ENCODE measurements around the gene SSTR4.

DNA sequence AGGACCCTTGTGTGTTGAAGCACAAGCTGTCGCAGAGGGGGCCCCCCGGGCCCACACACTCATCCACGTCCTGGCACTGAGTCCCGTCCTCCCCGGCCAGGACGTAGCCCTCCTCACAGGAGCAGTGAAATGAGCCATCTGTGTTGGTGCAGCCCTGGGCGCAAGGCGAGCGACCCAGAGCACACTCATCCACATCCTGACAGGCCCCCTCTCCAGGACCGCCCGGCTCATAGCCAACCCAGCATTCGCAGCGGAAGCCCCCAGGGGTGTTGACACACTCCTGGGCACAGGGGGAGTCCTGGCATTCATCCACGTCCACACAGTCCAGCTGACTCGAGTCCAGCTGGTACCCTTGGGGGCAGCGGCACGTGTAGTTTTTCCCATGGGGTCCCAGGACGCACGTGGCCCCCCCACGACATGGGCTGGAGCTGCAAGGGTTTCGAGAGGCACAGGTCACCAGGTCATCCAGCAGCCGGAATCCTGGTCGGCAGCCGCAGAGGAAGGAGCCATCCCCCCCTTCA is 49.8 kb downstream of the SSTR4 start:
- TF ChIP-seq, protein P1, sequence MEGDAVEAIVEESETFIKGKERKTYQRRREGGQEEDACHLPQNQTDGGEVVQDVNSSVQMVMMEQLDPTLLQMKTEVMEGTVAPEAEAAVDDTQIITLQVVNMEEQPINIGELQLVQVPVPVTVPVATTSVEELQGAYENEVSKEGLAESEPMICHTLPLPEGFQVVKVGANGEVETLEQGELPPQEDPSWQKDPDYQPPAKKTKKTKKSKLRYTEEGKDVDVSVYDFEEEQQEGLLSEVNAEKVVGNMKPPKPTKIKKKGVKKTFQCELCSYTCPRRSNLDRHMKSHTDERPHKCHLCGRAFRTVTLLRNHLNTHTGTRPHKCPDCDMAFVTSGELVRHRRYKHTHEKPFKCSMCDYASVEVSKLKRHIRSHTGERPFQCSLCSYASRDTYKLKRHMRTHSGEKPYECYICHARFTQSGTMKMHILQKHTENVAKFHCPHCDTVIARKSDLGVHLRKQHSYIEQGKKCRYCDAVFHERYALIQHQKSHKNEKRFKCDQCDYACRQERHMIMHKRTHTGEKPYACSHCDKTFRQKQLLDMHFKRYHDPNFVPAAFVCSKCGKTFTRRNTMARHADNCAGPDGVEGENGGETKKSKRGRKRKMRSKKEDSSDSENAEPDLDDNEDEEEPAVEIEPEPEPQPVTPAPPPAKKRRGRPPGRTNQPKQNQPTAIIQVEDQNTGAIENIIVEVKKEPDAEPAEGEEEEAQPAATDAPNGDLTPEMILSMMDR (conservative IDR thresholded peaks at IDR 0.05; ENCODE audit: low read length) = no peak
- TF ChIP-seq EZH2phosphoT487 (IDR thresholded peaks at IDR 0.05; ENCODE audit: borderline replicate concordance) = no peak
